ENCODE results near the gene NADSYN1. TPM values are rescaled to one million over a fixed set of nuclear protein-coding genes. Genes with fewer than 3 reads are reported as not detected.

Gene NADSYN1
- total RNA-seq, 3 donors from 2014 or later (not counting 1 experiment from before 2014, with no cell fraction given) = 134 to 156 (median 150) TPM

- Histone ChIP-seq H3K4me3 (ENCODE audit: low read length) (peak overlapping the region; percentile 63), H3K4me1 (ENCODE audit: control insufficient read depth, insufficient read depth, low read length) (peaks cover 45% of the 10 kb centered on the region), H3K36me3 (ENCODE audit: control insufficient read depth, insufficient read depth, low read length) (peaks cover 23% of the 10 kb centered on the region), H3K27ac (ENCODE audit: low read length) (peak overlapping the region; percentile 87), H3K9me3 (ENCODE audit: control insufficient read depth, insufficient read depth, low read length) (no peaks in the 10 kb centered on the region), H3K27me3 (ENCODE audit: control insufficient read depth, insufficient read depth, low read length) (no peaks in the 10 kb centered on the region)
- H3K27ac Mint-ChIP-seq = peak overlapping the region; percentile 90 to 91
- H3K4me3 Mint-ChIP-seq = peak overlapping the region; percentile 93
- TF ChIP-seq, protein P1, sequence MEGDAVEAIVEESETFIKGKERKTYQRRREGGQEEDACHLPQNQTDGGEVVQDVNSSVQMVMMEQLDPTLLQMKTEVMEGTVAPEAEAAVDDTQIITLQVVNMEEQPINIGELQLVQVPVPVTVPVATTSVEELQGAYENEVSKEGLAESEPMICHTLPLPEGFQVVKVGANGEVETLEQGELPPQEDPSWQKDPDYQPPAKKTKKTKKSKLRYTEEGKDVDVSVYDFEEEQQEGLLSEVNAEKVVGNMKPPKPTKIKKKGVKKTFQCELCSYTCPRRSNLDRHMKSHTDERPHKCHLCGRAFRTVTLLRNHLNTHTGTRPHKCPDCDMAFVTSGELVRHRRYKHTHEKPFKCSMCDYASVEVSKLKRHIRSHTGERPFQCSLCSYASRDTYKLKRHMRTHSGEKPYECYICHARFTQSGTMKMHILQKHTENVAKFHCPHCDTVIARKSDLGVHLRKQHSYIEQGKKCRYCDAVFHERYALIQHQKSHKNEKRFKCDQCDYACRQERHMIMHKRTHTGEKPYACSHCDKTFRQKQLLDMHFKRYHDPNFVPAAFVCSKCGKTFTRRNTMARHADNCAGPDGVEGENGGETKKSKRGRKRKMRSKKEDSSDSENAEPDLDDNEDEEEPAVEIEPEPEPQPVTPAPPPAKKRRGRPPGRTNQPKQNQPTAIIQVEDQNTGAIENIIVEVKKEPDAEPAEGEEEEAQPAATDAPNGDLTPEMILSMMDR (IDR thresholded peaks at IDR 0.05) = no peak
- H3K27me3 Mint-ChIP-seq (ENCODE audit: low read depth in 2 of 2) = no peaks in the 10 kb centered on the region
- DNase-seq (peak; percentile 50 to 91), ATAC-seq (peak; percentile 16 to 55 (median 25))
- intact Hi-C loops (cut with micrococcal nuclease) = no loop called here
- under 1% methylated on average over 39 of the region's 40 CpGs for WGBS (ENCODE audit: insufficient coverage)
- no peaks in the 10 kb centered on the region for H3K9me3 Mint-ChIP-seq
- H3K4me1 Mint-ChIP-seq = peaks cover 53 to 77% of the 10 kb centered on the region in 2 donors
- H3K36me3 Mint-ChIP-seq = peaks cover 8% of the 10 kb centered on the region
These were observed 585 bp upstream of the NADSYN1 start for GRCh38 chr11:71452199-71453036.

DNA sequence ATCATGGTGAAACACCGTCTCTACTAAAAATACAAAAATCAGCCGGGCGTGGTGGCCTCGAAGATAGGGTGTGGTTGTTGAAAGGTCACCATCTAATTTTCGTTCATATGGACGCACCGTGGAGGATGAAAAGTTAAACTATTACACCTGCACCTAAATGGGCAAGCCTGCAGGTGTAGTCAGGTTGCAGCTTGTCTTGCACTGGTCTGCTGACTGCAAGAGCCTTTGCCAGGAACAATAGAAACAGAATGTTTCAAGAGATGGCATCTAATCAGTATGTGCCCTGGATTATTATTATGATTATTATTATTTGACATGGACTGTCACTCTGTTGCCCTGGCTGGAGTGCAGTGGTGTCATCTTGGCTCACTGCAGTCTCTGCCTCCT lies 908 bp downstream of the NADSYN1 start:
- TF ChIP-seq, protein P1 (IDR thresholded peaks at IDR 0.05) = no peak
- H3K27ac ChIP-seq (ENCODE audit: low read length) = no peak overlapping the region
- H3K4me1 ChIP-seq (ENCODE audit: control insufficient read depth, insufficient read depth, low read length) = peaks cover 36% of the 10 kb centered on the region
- no peaks in the 10 kb centered on the region for H3K9me3 ChIP-seq (ENCODE audit: control insufficient read depth, insufficient read depth, low read length)
- peaks cover 57 to 68% of the 10 kb centered on the region in 2 donors for H3K4me1 Mint-ChIP-seq
- H3K4me3 ChIP-seq (ENCODE audit: low read length) = peak overlapping the region; percentile 63
- no peaks in the 10 kb centered on the region for H3K27me3 Mint-ChIP-seq (ENCODE audit: low read depth in 2 of 2)
- peaks cover 8% of the 10 kb centered on the region for H3K36me3 Mint-ChIP-seq
- intact Hi-C loops (cut with micrococcal nuclease) = no loop called here
- peak in 1 of 2 donors; percentile 14 for DNase-seq
- no peaks in the 10 kb centered on the region for H3K27me3 ChIP-seq (ENCODE audit: control insufficient read depth, insufficient read depth, low read length)
- H3K4me3 Mint-ChIP-seq = peak overlapping the region; percentile 93
- H3K36me3 ChIP-seq (ENCODE audit: control insufficient read depth, insufficient read depth, low read length) = peaks cover 36% of the 10 kb centered on the region
- WGBS (ENCODE audit: insufficient coverage) = 43% methylated on average over 4 of the region's 7 CpGs
- no peaks in the 10 kb centered on the region for H3K9me3 Mint-ChIP-seq
- ATAC-seq = no peak
- peak overlapping the region; percentile 90 to 91 for H3K27ac Mint-ChIP-seq

- Histone ChIP-seq H3K27ac (ENCODE audit: low read length) (no peak overlapping the region), H3K4me1 (ENCODE audit: control insufficient read depth, insufficient read depth, low read length) (peaks cover 29% of the 10 kb centered on the region), H3K4me3 (ENCODE audit: low read length) (no peak overlapping the region), H3K27me3 (ENCODE audit: control insufficient read depth, insufficient read depth, low read length) (no peaks in the 10 kb centered on the region), H3K36me3 (ENCODE audit: control insufficient read depth, insufficient read depth, low read length) (peaks cover 42% of the 10 kb centered on the region), H3K9me3 (ENCODE audit: control insufficient read depth, insufficient read depth, low read length) (no peaks in the 10 kb centered on the region)
- Mint-ChIP-seq H3K4me1 (peaks cover 52 to 64% of the 10 kb centered on the region in 2 donors), H3K27me3 (ENCODE audit: low read depth in 2 of 2) (no peaks in the 10 kb centered on the region), H3K9me3 (no peaks in the 10 kb centered on the region), H3K4me3 (peak overlapping the region; percentile 93), H3K36me3 (peaks cover 10% of the 10 kb centered on the region), H3K27ac (peak overlapping the region in 1 of 2 donors; percentile 48)
- 85% methylated on average over 5 of the region's 7 CpGs for WGBS (ENCODE audit: insufficient coverage)
- intact Hi-C loops (cut with micrococcal nuclease) = no loop called here
- TF ChIP-seq, protein P1 (IDR thresholded peaks at IDR 0.05) = no peak
- peak in 1 of 2 donors; percentile 71 for DNase-seq
- no peak for ATAC-seq
These were observed 1.6 kb downstream of the NADSYN1 start for GRCh38 chr11:71454470-71455113.

All from natural killer cell (primary cell).